GM21423 (cell line): ENCODE results near the gene SPATA32.

Experiments
- ATAC-seq: cut with Tn5 transposase; IDR thresholded peaks from one replicate; pipeline ENCODE4 v1.9.1; 2021; ENCODE audit warnings: mild to moderate bottlenecking, moderate library complexity; ENCODE audit not compliant: unreplicated experiment

Gene SPATA32

DNA sequence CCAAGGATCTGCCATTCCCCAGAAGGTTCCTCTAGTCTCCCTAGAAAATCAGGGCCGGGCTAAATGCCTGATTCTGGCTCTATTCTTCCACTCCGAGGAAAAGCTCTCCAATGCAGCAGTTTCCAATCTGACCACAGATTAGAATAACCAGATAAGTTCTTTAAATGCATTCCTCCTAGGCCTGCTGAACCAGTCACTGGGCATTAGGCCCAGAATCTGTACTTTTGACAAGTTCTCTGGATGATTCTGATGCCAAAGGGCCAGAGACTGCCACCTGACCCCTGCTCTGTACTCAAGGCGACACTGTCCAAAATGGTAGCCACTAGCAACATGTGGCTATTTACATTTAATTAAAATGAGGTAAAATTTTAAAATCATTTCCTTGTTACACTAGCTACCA lies 32.6 kb upstream of the SPATA32 start:
- no peak for ATAC-seq

DNA sequence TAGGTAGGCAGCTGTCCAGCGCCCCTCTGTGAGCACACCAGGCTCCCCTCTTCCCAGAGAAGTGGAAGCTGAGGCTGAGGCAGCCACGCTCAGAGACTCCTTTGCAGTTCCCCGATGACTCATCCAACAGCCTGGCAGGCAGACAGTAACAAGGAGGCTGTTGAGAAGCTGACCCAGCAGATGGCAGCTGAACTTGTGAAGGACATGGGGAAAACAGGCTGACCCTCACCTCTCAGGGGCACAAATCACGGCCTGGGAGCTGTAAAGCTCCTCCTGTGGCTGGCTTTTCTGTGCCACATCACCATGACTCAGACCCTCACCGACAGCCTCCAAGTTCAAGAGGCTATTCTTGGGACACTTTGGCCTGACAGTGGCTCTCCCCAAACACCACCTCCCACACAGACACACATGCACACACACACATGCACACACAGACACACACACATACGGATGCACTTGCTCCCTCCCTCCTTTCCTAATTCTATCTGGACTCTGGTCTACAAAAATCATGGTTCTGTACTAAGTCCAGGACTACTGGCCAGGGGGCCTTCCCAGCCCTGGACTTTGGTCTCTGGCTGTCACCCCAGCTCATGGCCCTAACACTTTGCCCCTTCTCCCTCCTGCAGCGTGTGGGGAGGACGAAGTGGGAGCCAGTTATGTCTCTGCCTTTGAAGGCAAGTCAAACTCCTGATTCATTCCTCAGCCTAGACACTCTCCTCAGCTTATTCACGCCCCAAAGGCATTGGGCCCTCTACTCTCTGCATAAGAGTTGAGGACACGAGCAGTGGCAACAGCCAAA lies 31.7 kb upstream of the SPATA32 start:
- ATAC-seq = no peak

GRCh38 chr17:45292696-45293412 lies 31.0 kb upstream of the SPATA32 start:
- ATAC-seq = no peak

DNA sequence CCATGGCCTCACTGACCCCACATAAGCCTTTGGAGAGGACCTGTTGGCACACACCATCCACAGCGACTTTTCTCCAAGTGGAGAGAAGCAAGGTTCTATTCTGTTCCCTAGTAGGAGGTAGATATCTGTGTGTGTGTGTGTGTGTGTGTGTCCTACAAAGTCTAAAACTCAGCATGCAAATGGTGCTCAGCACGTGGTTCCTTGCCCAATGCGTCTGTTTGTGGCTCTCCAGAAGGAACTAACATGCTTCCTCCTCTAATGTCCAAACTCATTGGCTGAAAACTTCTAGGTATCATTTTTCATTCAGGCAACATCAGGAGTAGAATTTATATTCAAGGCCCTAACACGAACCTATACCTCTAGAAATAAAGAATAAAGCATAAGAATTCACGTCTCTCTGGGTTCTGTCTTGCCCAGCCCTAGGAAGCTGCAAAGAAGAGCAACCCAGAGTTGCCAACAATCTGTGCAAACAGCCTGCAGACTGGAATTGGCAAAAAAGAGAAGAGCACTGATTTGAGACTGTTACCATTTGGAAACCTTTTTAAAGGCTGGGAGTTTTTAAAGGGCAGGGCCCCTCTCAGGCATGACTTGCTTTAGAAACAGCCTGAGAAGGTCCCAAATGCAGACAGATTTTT lies 29.4 kb upstream of the SPATA32 start:
- no peak for ATAC-seq

GRCh38 chr17:45290269-45290765 lies 28.4 kb upstream of the SPATA32 start:
- no peak for ATAC-seq

- ATAC-seq = no peak
Observed at GRCh38 chr17:45289301-45290268, 27.7 kb upstream of the SPATA32 start.

DNA sequence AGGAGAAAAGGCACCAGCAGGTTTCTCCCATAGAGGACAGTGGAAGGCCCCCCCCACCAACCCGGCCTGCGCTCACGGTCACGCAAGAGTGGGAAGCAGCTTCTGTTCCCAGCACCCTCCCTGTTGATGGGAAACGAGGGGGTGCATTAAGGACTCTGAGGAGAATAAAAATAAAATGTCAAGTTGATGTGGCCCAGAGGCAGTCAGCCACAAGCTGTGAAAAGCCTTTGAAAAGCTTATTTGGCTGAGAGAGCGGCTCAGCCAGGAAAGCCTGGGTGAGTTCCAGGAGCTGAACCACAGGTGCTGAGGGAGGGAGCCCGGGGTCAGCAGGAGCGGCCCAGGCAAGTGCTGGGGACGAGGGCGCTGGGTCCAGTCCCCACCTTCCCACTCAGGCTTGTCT lies 26.9 kb upstream of the SPATA32 start:
- no peak for ATAC-seq

GRCh38 chr17:45287526-45288500 lies 25.9 kb upstream of the SPATA32 start:
- no peak for ATAC-seq

GRCh38 chr17:45286286-45286685 lies 24.4 kb upstream of the SPATA32 start:
- ATAC-seq = no peak

- ATAC-seq = no peak
Observed at GRCh38 chr17:45284176-45285140, 22.6 kb upstream of the SPATA32 start.

- no peak for ATAC-seq
Observed at GRCh38 chr17:45283711-45284110, 21.8 kb upstream of the SPATA32 start.

GRCh38 chr17:45282683-45283644 lies 21.1 kb upstream of the SPATA32 start:
- ATAC-seq = no peak

DNA sequence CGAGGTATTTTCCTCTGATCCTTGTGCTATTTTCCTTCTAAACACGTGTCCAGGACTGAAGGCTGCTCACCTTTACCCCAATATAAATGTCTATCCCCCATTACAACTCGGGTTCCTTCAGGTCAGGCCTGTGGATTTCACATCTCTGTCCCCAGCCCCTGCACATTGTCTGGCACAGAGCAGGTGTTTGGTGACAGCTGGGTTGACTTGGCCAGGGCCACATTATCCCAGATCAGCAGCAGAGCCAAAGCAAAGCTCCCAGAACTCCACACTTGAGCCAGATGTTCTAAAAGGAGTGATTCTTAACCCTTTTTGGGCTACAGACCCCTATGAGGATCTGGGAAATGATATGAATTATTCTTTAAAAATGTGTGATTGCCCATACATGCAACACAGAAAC lies 18.0 kb upstream of the SPATA32 start:
- ATAC-seq = no peak

DNA sequence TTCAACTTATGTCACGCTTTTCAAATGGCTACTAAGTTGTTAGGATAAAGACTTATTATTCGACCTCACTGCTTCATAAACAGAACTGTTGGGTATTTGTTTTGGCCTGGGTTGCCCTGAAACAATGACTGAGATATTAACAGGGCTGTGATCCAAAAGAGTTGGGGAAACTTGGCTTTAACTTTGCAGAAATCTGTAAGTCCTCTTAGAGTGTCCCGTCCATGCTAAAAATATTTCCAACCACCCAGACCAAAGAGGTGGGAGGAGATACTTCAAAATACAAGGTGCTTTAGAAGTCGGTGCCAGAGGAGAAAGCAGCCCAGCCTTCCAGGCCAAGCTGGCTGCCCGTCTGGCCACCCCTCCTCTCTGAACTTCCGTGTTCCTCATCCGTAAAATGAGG lies 16.1 kb upstream of the SPATA32 start:
- ATAC-seq = no peak

DNA sequence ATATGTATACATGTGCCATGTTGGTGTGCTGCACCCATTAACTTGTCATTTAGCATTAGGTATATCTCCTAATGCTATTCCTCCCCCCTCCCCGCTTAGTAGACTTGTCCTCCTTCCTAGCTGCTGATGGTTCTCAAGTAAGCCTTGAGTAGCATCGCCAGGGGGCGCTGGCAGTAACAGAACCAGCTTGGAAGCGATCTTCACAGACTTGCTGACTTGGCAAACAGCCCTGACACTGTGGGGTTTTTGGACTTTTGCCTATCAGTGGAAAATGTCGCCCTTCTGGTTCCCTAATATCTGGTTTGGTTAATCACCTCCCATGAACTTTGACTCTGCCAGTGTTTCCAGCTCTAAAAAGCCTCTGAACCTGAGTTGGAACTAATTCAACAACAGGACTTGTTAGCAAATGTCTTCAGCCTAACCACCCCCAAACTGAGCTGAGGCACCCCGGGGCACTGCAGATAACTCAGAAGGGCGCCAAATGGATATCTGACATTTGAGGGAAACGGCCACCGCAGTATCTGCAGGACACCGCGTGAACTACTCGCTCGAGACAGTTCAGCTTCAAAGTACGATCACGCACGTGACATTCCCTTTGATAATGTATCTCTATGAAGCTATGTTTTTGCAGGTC lies 15.4 kb upstream of the SPATA32 start:
- ATAC-seq = no peak

GRCh38 chr17:45276031-45276430 lies 14.1 kb upstream of the SPATA32 start:
- ATAC-seq = no peak

DNA sequence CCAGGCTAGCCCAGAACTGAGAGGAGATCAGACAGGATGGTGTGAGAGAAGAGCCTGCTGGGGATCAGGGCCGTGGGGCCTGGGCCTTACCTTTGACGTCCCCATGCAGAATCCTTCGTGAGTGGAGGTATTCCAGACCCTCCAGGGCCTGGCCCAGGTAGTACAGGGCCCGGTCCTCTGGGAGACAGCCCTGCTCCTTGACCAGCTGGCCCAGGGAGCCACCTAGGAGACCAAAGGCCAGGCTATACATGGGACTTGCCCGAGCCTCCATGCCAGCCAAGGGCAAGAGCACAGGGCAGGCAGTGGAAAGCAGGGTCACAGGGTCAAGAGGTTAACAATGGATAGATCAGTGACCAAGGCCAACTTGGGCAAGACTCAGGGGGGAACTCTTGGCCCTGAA lies 12.1 kb upstream of the SPATA32 start:
- ATAC-seq = no peak
